GM13976 (cell line): Measurements from ENCODE around the gene PTGFR.

Experiments used
- DNase-seq: peaks from one replicate; pipeline ENCODE4 v3.0.0; 2012; ENCODE audit warnings: low spot score
- in situ Hi-C: fragments of 300-500 bp; cut with MboI; formaldehyde crosslinking; loops from one replicate; pipeline ENCODE4 v1.12.0; 2022; ENCODE audit warnings: low sequenced_read_pairs, mixed read lengths, inconsistent platforms; ENCODE audit not compliant: unreplicated experiment
- TF ChIP-seq, protein P1 (sequence below): IDR thresholded peaks from 2 replicates; pipeline ENCODE4 v1.5.1; 2012; ENCODE audit warnings: borderline replicate concordance, mild to moderate bottlenecking; ENCODE audit not compliant: insufficient read depth; ENCODE audit errors: extremely low read depth, missing control alignments, control extremely low read depth

Gene PTGFR, protein sequence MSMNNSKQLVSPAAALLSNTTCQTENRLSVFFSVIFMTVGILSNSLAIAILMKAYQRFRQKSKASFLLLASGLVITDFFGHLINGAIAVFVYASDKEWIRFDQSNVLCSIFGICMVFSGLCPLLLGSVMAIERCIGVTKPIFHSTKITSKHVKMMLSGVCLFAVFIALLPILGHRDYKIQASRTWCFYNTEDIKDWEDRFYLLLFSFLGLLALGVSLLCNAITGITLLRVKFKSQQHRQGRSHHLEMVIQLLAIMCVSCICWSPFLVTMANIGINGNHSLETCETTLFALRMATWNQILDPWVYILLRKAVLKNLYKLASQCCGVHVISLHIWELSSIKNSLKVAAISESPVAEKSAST

DNA sequence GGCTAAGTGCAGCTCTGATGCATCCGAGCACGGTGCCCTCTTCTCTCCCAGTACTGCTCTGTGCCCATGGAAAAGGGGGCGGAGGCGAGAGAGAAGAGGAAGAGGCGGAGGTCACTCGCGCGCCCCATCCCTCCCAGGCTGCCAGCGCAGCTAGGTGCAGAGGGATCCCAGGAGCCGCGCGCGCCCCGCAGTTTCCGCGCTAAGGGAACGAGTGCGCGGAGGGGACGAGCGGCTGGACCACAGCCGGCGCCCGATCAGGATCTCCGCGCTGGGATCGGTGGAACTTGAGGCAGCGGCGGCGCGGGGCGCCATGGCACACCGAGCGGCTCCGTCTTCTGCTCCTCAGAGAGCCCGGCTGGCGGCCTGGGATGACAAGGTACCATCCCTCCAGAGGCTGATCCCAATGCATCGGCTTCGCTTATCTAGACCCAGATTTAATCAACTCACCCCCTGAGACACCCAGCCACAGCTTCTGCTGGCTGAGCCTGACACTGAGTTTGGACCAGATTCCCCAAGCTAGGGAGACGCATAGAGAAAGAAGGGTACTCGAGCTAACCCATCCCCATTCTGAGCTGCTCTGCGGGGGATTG is at the start of gene PTGFR:
Gene PTGFR (plus strand): TSS at position 114 of the 590 bp plus-strand sequence. CDS start 1,770 bp downstream, outside the sequence.
- TF ChIP-seq, protein P1, sequence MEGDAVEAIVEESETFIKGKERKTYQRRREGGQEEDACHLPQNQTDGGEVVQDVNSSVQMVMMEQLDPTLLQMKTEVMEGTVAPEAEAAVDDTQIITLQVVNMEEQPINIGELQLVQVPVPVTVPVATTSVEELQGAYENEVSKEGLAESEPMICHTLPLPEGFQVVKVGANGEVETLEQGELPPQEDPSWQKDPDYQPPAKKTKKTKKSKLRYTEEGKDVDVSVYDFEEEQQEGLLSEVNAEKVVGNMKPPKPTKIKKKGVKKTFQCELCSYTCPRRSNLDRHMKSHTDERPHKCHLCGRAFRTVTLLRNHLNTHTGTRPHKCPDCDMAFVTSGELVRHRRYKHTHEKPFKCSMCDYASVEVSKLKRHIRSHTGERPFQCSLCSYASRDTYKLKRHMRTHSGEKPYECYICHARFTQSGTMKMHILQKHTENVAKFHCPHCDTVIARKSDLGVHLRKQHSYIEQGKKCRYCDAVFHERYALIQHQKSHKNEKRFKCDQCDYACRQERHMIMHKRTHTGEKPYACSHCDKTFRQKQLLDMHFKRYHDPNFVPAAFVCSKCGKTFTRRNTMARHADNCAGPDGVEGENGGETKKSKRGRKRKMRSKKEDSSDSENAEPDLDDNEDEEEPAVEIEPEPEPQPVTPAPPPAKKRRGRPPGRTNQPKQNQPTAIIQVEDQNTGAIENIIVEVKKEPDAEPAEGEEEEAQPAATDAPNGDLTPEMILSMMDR: no peak
- in situ Hi-C loops: no loop called here
- DNase-seq: no peak

DNA sequence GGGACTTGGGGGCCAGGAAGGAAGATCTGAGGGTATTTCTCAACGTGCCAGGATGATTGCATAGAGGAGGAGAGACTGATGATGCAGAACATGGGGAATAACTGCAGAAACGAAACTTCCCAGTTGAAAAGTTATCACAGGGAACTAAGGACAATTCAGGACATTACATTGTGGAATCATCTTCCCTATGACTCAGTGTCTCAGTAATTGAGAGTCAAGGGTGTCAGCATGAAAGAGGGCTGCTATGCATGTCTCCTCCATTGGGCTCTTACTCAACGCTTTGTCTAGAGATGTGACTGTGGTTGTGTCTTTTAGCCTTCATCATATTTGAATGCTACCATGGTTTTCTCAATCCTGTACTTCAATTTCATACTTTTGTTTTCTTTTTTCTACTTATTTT is 48.9 kb upstream of the PTGFR start:
- in situ Hi-C loops: no loop called here
- TF ChIP-seq, protein P1: no peak
- DNase-seq: no peak

DNA sequence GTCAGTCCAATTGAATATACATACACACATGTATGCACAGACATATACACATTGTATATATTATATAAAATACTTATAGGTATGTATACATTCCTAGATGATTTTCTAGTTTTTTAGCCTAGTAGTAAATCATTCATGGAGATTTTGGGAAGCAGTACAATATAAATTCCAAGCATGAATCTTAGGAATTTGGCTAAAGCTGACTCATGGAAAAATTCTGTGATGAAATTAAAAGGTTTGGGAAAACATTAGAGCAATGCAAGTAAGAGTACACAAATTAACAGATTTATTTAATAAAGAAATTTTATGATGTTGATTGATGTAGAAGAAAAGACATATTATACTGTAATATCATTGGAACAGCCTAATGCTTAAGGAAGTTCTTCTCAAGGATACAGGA is 43.7 kb upstream of the PTGFR start:
- in situ Hi-C loops: no loop called here
- TF ChIP-seq, protein P1: no peak
- DNase-seq: no peak

DNA sequence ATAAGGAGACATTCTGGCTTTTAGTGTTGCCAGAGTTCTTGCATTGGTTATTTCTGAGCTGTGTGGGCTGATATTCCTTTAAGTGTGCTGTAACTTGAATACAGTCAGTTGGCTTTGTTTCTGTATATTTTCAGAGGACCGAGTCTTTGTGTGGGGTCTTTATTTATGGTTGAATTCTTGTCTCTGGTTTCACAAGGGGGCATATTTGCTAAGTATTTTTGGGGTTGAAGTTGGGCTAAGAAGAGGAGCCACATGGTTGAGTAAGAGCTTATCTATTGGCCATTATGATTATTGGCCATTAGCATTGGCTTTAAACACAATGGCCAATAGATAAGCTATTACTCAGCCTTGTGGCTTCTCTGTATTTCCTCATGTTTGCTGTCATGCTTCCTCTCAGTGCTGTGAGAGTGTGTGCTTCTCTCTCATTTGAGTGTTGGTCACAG is 26.3 kb upstream of the PTGFR start:
- no peak for DNase-seq
- TF ChIP-seq, protein P1: no peak
- in situ Hi-C loops: no loop called here

DNA sequence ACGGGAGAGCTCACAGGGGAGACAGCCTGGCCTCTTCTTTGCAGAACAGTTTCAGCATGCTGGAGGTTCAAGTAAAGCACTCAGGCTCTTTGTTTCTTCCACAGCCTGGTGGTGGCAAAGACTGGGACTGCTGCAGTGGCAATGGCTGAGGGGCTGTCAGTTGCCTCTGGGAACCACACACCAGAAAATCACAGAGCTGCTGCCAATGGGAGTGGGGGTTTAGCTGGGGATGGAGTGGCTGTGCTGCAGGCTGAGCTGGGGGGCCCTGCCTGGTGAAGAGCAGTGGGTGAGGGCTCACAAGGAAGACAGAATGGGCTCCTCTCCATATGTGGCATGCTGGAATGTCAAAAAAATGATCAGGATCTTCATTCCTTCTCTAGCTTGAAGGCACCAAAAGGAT is 25.6 kb upstream of the PTGFR start:
- DNase-seq: no peak
- TF ChIP-seq, protein P1: no peak
- in situ Hi-C loops: no loop called here

DNA sequence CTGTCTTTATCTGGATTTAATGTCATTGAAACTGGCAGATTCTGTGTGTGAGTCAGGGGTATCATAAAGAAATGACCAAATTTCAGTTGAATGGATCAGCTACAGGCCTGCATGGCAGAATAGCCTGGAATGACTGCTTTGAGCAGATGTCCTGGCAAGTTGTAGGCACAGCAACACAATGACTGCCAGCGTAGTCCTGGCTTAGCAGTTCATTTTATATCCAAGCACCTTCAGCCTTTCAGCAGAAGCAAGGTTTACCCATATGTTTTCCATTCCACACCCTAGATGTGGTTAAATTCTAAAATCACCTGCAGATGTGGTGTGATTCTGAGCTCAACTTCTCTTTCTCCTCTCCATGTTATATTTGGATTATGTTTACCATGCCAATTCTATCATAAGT is 22.3 kb upstream of the PTGFR start:
- no peak for DNase-seq
- TF ChIP-seq, protein P1: no peak
- in situ Hi-C loops: no loop called here
